HG02571 (cell line): Measurements from ENCODE around the gene NPAS3.

ENCODE experiments used
- ATAC-seq: cut with Tn5 transposase; IDR thresholded peaks from one replicate; pipeline ENCODE4 v1.9.1; 2021; ENCODE audit warnings: mild to moderate bottlenecking, moderate library complexity; ENCODE audit not compliant: unreplicated experiment

NPAS3 gene

GRCh38 chr14:32938719-32939253, at the start of gene NPAS3:
TSS of gene NPAS3 (plus strand) at chr14:32938879.
- peak; percentile 34 for ATAC-seq

- ATAC-seq: no peak
These were observed 41.5 kb upstream of the NPAS3 start for GRCh38 chr14:32896979-32897697.

GRCh38 chr14:32897698-32898064, 41.0 kb upstream of the NPAS3 start:
- no peak for ATAC-seq

- no peak for ATAC-seq
These were observed 39.8 kb upstream of the NPAS3 start for GRCh38 chr14:32898876-32899275.

GRCh38 chr14:32900547-32900946, 38.1 kb upstream of the NPAS3 start:
- ATAC-seq: no peak

GRCh38 chr14:32905013-32905412, 33.7 kb upstream of the NPAS3 start:
- ATAC-seq: no peak

GRCh38 chr14:32906672-32907071, 32.0 kb upstream of the NPAS3 start:
- ATAC-seq: no peak

GRCh38 chr14:32908196-32909084, 30.2 kb upstream of the NPAS3 start:
- ATAC-seq: no peak

- ATAC-seq: no peak
These were observed 25.0 kb upstream of the NPAS3 start for GRCh38 chr14:32913725-32914124.

- no peak for ATAC-seq
These were observed 24.3 kb upstream of the NPAS3 start for GRCh38 chr14:32914391-32914790.

- ATAC-seq: no peak
These were observed 17.9 kb upstream of the NPAS3 start for GRCh38 chr14:32920696-32921276.

GRCh38 chr14:32925439-32925838, 13.2 kb upstream of the NPAS3 start:
- ATAC-seq: no peak

GRCh38 chr14:32932302-32932913, 6.3 kb upstream of the NPAS3 start:
- no peak for ATAC-seq

GRCh38 chr14:32932914-32933628, 5.6 kb upstream of the NPAS3 start:
- no peak for ATAC-seq

GRCh38 chr14:32933629-32934072, 5.0 kb upstream of the NPAS3 start:
- no peak for ATAC-seq

GRCh38 chr14:32934073-32934880, 4.4 kb upstream of the NPAS3 start:
- no peak for ATAC-seq

- no peak for ATAC-seq
These were observed 3.6 kb upstream of the NPAS3 start for GRCh38 chr14:32934881-32935633.

GRCh38 chr14:32939254-32940065, 781 bp downstream of the NPAS3 start:
- peak; percentile 55 for ATAC-seq
